Ovary (tissue), 9 donors: ENCODE measurements around the gene PKP1. TPM values are rescaled to one million over a fixed set of nuclear protein-coding genes. Genes with fewer than 3 reads are reported as not detected.

Source experiments
- DNase-seq, 5 donors: peaks; one replicate each; pipeline ENCODE4 v3.0.0-alpha.2; 2019 to 2020
- H3K27ac ChIP-seq, 2 donors: fragments of 200-600 bp; one replicate each; pipeline versions ENCODE4 v1.5.1 to v1.8.0; 2019 to 2022
- H3K27me3 ChIP-seq: fragments of 200-600 bp; one replicate; pipeline ENCODE4 v1.8.0; 2022
- H3K36me3 ChIP-seq: fragments of 200-600 bp; sonication (generic); one replicate; pipeline ENCODE4 v1.5.1; 2019
- H3K4me1 ChIP-seq: one replicate; pipeline ENCODE4 v1.8.1; 2013; ENCODE audit warnings: mild to moderate bottlenecking, moderate library complexity; ENCODE audit not compliant: insufficient read depth
- H3K4me3 ChIP-seq: fragments of 200-600 bp; sonication (generic); one replicate; pipeline ENCODE4 v1.5.1; 2017
- H3K9me3 ChIP-seq, 2 donors: fragments of 200-600 bp in 1 of 2; sonication (generic) in 1 of 2; one replicate each; pipeline versions ENCODE4 v1.5.1 to v1.8.1; 2013 to 2019; ENCODE audit warnings: mild to moderate bottlenecking in 1 of 2, moderate library complexity in 1 of 2
- EP300 ChIP-seq: sonication (generic); formaldehyde crosslinking; IDR thresholded peaks from one replicate; pipeline ENCODE4 v1.6.1; 2017; ENCODE audit warnings: antibody characterized with exemption
- POLR2A ChIP-seq: fragments of 450-650 bp; IDR thresholded peaks from one replicate; pipeline ENCODE4 v1.6.1; 2017; ENCODE audit warnings: antibody characterized with exemption, mild to moderate bottlenecking, moderate library complexity
- whole genome bisulfite sequencing, 3 donors: extraction: QIAGEN DNeasy Blood & Tissue Kit in 1 of 3; methylation state at CpG; one replicate each; pipeline versions ENCODE4 v1.1.5 to v1.1.7; 2013 to 2017; 5-methylcytosine and 5-hydroxymethylcytosine counted together
- intact Hi-C, 4 donors: fragments of 100-400 bp; cut with DNase I; formaldehyde crosslinking; loops; one replicate each; pipeline versions ENCODE4 v1.11.0 to v1.15.1; 2022 to 2023
- polyA plus RNA-seq, 2 donors: library from polyadenylated mRNA; stranded (reverse); fragments of 200-250 nt in 1 of 2; fragments of 350-450 nt in 1 of 2; fragmentation: Illumina TruSeq in 1 of 2; extraction: RNeasy Lipid Tissue Mini Kit (QIAGEN cat#74804) in 1 of 2; gene quantifications; one replicate each; pipeline ENCODE4 v1.2.3, GENCODE V29; 2013 to 2014
- total RNA-seq, 7 donors: library from RNA; depleted of rRNA in 2 of 7; stranded (reverse); fragments of >200 nt in 2 of 7; fragmentation: NEBNext Ultra II Directional in 3 of 7; extraction: Animal tissue kit (Norgen Biotek cat#: 25700) in 3 of 7; gene quantifications; one replicate each; pipeline versions ENCODE4 v1.1.0 to v1.2.4, GENCODE V29; 2016 to 2023
- TF ChIP-seq, protein P1 (sequence below), 3 donors: fragments of 450-650 bp in 2 of 3; fragments of 200-600 bp in 1 of 3; IDR thresholded peaks; one replicate each; pipeline versions ENCODE4 v1.5.1 to v1.8.0; 2016 to 2022; ENCODE audit warnings: antibody characterized with exemption in 3 of 3, mild to moderate bottlenecking in 1 of 3
- donor health status: DM: no; HTN: no; CAD: no; lungs with moderate emphysema.
- donor health status: DM: no; HTN: no; CAD: no.
- donor health status: Bipolar disorder and iron deficiency.
- donor health status: DM: yes; HTN: yes; CAD: no.
- donor health status: DM: no; HTN: no; CAD: no.
- donor health status: DM: yes; HTN: yes; CAD: no.

PKP1 gene
- total and polyA plus RNA-seq, 9 donors: 0.05 to 0.48 (median 0.18) TPM; not detected in 2

DNA sequence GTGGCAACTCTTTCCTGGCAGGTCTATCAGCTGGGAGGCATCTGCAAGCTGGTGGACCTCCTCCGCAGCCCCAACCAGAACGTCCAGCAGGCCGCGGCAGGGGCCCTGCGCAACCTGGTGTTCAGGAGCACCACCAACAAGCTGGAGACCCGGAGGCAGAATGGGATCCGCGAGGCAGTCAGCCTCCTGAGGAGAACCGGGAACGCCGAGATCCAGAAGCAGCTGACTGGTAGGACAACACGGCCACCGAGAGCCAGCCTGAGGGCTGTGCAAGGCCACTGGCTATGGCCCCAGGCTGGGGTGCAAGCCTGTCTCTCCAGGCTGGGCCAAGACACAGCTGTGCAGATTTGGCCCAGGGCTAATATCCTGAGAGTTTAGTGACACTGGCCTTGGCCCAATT, 34.2 kb downstream of the PKP1 start:
- TF ChIP-seq POLR2A (no peak), EP300 (no peak)
- TF ChIP-seq, protein P1, sequence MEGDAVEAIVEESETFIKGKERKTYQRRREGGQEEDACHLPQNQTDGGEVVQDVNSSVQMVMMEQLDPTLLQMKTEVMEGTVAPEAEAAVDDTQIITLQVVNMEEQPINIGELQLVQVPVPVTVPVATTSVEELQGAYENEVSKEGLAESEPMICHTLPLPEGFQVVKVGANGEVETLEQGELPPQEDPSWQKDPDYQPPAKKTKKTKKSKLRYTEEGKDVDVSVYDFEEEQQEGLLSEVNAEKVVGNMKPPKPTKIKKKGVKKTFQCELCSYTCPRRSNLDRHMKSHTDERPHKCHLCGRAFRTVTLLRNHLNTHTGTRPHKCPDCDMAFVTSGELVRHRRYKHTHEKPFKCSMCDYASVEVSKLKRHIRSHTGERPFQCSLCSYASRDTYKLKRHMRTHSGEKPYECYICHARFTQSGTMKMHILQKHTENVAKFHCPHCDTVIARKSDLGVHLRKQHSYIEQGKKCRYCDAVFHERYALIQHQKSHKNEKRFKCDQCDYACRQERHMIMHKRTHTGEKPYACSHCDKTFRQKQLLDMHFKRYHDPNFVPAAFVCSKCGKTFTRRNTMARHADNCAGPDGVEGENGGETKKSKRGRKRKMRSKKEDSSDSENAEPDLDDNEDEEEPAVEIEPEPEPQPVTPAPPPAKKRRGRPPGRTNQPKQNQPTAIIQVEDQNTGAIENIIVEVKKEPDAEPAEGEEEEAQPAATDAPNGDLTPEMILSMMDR (IDR thresholded peaks at IDR 0.05): no peak
- intact Hi-C loops: no loop called here
- H3K27me3 ChIP-seq: no peaks in the 10 kb centered on the region
- H3K36me3 ChIP-seq: no peaks in the 10 kb centered on the region
- DNase-seq: peak in 1 of 5 donors; percentile 19
- 90 to 93% (median 91%) methylated on average over 13 of the region's 13 CpGs for WGBS, 3 donors
- no peak overlapping the region for H3K4me3 ChIP-seq
- no peaks in the 10 kb centered on the region for H3K4me1 ChIP-seq
- H3K27ac ChIP-seq: no peak overlapping the region
- no peaks in the 10 kb centered on the region for H3K9me3 ChIP-seq

GRCh38 chr1:201318504-201319340, 35.4 kb downstream of the PKP1 start:
- DNase-seq: peak in 1 of 5 donors; percentile 7
- Histone ChIP-seq H3K4me1 (no peaks in the 10 kb centered on the region), H3K9me3 (no peaks in the 10 kb centered on the region)

DNA sequence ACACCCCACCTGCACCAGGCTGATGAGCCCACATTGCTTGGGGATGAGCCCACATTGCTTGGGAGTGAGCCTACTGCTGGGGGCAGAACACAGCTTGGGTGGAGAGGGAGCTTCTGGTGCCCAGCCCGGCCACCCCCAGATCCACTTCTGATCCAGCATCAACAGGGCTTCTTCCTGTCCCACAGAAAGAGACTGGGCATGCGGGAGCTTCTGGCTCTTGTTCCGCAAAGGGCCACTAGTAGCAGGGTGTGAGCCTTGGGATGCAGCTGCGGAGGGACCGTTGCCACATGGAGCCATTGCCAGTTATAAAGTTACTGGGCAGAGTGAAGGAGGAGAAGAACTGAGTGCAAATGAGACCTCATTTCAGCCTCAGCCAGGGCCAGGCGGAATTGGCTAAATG, 36.3 kb downstream of the PKP1 start:
- TF ChIP-seq, protein P1 (IDR thresholded peaks at IDR 0.05): no peak
- TF ChIP-seq POLR2A (no peak), EP300 (no peak)
- H3K9me3 ChIP-seq: no peaks in the 10 kb centered on the region
- 84 to 94% (median 90%) methylated on average over 6 of the region's 6 CpGs for WGBS, 3 donors
- H3K36me3 ChIP-seq: no peaks in the 10 kb centered on the region
- intact Hi-C loops: no loop called here
- no peak overlapping the region for H3K4me3 ChIP-seq
- DNase-seq: no peak
- H3K4me1 ChIP-seq: no peaks in the 10 kb centered on the region
- no peak overlapping the region for H3K27ac ChIP-seq
- H3K27me3 ChIP-seq: no peaks in the 10 kb centered on the region

More at GRCh38 chr1:201318504-201319340, 35.4 kb downstream of the PKP1 start:
- H3K36me3 ChIP-seq: no peaks in the 10 kb centered on the region
- H3K27me3 ChIP-seq: no peaks in the 10 kb centered on the region
- H3K27ac ChIP-seq: no peak overlapping the region
- no peak for TF ChIP-seq POLR2A
- TF ChIP-seq, protein P1 (IDR thresholded peaks at IDR 0.05): no peak
- no peak for TF ChIP-seq EP300
- no peak overlapping the region for H3K4me3 ChIP-seq
- intact Hi-C loops: no loop called here
- 80 to 84% (median 81%) methylated on average over 15 of the region's 15 CpGs for WGBS, 3 donors

DNA sequence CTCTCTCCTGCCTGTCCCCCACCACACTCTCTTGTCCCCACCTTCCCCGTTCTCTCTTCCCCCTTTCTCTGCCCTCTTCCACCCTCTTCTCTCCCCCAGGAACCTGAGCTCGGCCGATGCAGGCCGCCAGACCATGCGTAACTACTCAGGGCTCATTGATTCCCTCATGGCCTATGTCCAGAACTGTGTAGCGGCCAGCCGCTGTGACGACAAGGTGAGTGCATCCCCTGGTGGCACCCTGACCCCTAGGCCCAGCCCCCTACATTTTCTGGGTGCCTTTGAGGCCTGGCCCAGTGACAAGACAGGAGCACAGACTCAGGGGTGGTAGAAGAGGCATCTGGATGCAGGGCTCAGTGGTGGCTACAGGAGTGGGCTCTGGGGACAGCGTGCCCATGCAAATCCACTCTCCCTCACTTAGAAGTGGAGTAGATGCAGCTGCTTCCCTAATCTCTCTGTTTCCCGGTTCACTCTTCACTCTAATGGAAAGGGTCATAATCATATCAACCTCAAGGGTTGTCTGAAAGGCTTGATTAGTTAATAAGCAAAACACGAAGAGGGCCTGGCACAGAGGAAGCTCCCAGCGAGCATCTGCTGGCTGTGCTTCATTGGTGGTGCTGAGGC, 37.0 kb downstream of the PKP1 start:
- H3K9me3 ChIP-seq: no peaks in the 10 kb centered on the region
- peak in 1 of 5 donors; percentile 13 for DNase-seq
- H3K4me3 ChIP-seq: no peak overlapping the region
- no peaks in the 10 kb centered on the region for H3K36me3 ChIP-seq
- intact Hi-C loops: no loop called here
- no peaks in the 10 kb centered on the region for H3K27me3 ChIP-seq
- TF ChIP-seq POLR2A (no peak), EP300 (no peak)
- TF ChIP-seq, protein P1 (IDR thresholded peaks at IDR 0.05): no peak
- 70 to 73% (median 72%) methylated on average over 12 of the region's 12 CpGs for WGBS, 3 donors
- no peak overlapping the region for H3K27ac ChIP-seq
- no peaks in the 10 kb centered on the region for H3K4me1 ChIP-seq
